ENCODE data around the gene DNLZ.
"Not testable (repeated sequence)": the region's sequence is repeated elsewhere in the genome, so short reads cannot be mapped to it uniquely, and the experiment has no call there.

Gene DNLZ

GRCh38 chr9:136353088-136353487 lies 10.5 kb downstream of the DNLZ start:
- H3K4me3 ChIP-seq, result no peak overlapping the region
- H3K27ac ChIP-seq, result no peak overlapping the region

GRCh38 chr9:136352682-136353081 lies 10.9 kb downstream of the DNLZ start:
- Histone ChIP-seq H3K4me3 (no peak overlapping the region), H3K27ac (no peak overlapping the region)
- no peak for DNase-seq (ENCODE audit: low spot score)
- no peak for TF ChIP-seq CTCF (IDR thresholded peaks at IDR 0.05)

More at GRCh38 chr9:136353088-136353487, 10.5 kb downstream of the DNLZ start:
- no peak for TF ChIP-seq CTCF (IDR thresholded peaks at IDR 0.05)
- no peak for DNase-seq (ENCODE audit: low spot score)

- not testable (repeated sequence) for DNase-seq (ENCODE audit: low spot score); H3K27ac ChIP-seq; H3K4me3 ChIP-seq
These were observed 11.7 kb downstream of the DNLZ start for GRCh38 chr9:136351868-136352267.

GRCh38 chr9:136351252-136351800 lies 12.2 kb downstream of the DNLZ start:
- DNase-seq (ENCODE audit: low spot score), result no peak
- Histone ChIP-seq H3K27ac (no peak overlapping the region), H3K4me3 (no peak overlapping the region)
- no peak for TF ChIP-seq CTCF (IDR thresholded peaks at IDR 0.05)

GRCh38 chr9:136349546-136349945 lies 14.0 kb downstream of the DNLZ start:
- no peak overlapping the region for H3K4me3 ChIP-seq
- TF ChIP-seq CTCF (IDR thresholded peaks at IDR 0.05), result no peak
- H3K27ac ChIP-seq, result no peak overlapping the region
- no peak for DNase-seq (ENCODE audit: low spot score)

GRCh38 chr9:136348691-136349090 lies 14.9 kb downstream of the DNLZ start:
- no peak overlapping the region for H3K4me3 ChIP-seq
- H3K27ac ChIP-seq, result no peak overlapping the region
- TF ChIP-seq CTCF (IDR thresholded peaks at IDR 0.05), result no peak
- DNase-seq (ENCODE audit: low spot score), result no peak

GRCh38 chr9:136347472-136348256 lies 15.9 kb downstream of the DNLZ start:
- TF ChIP-seq CTCF (IDR thresholded peaks at IDR 0.05), result no peak
- peak overlapping the region in 1 of 2 donors; percentile 90 for H3K27ac ChIP-seq
- H3K4me3 ChIP-seq, result peak overlapping the region; percentile 30
- no peak for DNase-seq (ENCODE audit: low spot score)

Data from coronary artery (tissue), 2 donors.